H1 (cell line): ENCODE results near the gene NDUFAF8.

Experiments used
- HDAC6 ChIP-seq: IDR thresholded peaks from one replicate; pipeline ENCODE4 v1.7.1; 2012; ENCODE audit warnings: low read depth, mild to moderate bottlenecking, inconsistent platforms, low read length, moderate library complexity
- NRF1 ChIP-seq: IDR thresholded peaks from 2 replicates; pipeline ENCODE4 v1.6.1; 2011; ENCODE audit warnings: mild to moderate bottlenecking, low read depth, low read length, improper control_type of control experiment
- RFX5 ChIP-seq: IDR thresholded peaks from 2 replicates; pipeline ENCODE4 v1.6.1; 2011; ENCODE audit warnings: low read depth, low read length, improper control_type of control experiment, borderline replicate concordance
- SP2 ChIP-seq: IDR thresholded peaks from 2 replicates; pipeline ENCODE4 v1.6.1; 2012; ENCODE audit warnings: mild to moderate bottlenecking, low read length, inconsistent platforms
- TAF1 ChIP-seq: IDR thresholded peaks from 2 replicates; pipeline ENCODE4 v1.6.1; 2011; ENCODE audit warnings: mild to moderate bottlenecking, low read depth, low read length
- ZNF274 ChIP-seq: IDR thresholded peaks from 2 replicates; pipeline ENCODE4 v1.7.0; 2012; ENCODE audit warnings: low read length, borderline replicate concordance; ENCODE audit errors: extremely low read depth
- TF ChIP-seq, protein P1 (sequence below): IDR thresholded peaks from 2 replicates; pipeline ENCODE4 v1.6.1; 2012; ENCODE audit warnings: low read length, inconsistent platforms
- TF ChIP-seq, protein P2 (sequence below), 3 experiments: IDR thresholded peaks; 1 replicate in 2 of 3; 2 replicates in 1 of 3; pipeline versions ENCODE4 v1.5.1 to v1.6.1; 2011; ENCODE audit warnings: low read length in 3 of 3, mild to moderate bottlenecking in 3 of 3, inconsistent platforms in 2 of 3, low read depth in 1 of 3, moderate library complexity in 1 of 3; ENCODE audit not compliant: insufficient read depth in 1 of 3; ENCODE audit errors: control extremely low read depth in 1 of 3
- TF ChIP-seq, protein P3 (sequence below): IDR thresholded peaks from 2 replicates; pipeline ENCODE4 v1.6.1; 2012; ENCODE audit warnings: inconsistent platforms

DNA sequence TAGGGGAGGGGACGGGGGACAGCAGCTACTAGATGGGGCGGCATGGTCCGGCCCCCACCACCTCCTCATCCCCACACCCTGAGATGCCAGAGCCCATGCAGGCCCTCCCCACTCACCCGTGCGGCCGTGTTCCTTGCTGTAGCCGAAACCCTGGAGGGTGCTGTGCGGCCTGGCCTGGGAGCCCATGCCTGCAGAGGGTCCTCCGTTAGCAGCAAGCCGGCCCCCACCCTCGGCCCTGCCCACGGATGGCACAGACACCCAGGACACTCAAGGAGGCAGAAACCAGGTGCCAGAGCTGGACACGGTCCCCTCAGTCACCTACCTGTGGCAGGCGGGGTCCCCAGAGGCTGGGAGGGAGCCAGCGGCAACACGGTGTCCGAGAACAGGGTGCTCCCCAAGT lies 5.8 kb upstream of the NDUFAF8 start:
- TF ChIP-seq ZNF274 (no peak), HDAC6 (no peak), RFX5 (no peak), NRF1 (no peak), TAF1 (no peak), SP2 (no peak)
- TF ChIP-seq, protein P1, sequence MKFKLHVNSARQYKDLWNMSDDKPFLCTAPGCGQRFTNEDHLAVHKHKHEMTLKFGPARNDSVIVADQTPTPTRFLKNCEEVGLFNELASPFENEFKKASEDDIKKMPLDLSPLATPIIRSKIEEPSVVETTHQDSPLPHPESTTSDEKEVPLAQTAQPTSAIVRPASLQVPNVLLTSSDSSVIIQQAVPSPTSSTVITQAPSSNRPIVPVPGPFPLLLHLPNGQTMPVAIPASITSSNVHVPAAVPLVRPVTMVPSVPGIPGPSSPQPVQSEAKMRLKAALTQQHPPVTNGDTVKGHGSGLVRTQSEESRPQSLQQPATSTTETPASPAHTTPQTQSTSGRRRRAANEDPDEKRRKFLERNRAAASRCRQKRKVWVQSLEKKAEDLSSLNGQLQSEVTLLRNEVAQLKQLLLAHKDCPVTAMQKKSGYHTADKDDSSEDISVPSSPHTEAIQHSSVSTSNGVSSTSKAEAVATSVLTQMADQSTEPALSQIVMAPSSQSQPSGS: no peak
- TF ChIP-seq, protein P2, sequence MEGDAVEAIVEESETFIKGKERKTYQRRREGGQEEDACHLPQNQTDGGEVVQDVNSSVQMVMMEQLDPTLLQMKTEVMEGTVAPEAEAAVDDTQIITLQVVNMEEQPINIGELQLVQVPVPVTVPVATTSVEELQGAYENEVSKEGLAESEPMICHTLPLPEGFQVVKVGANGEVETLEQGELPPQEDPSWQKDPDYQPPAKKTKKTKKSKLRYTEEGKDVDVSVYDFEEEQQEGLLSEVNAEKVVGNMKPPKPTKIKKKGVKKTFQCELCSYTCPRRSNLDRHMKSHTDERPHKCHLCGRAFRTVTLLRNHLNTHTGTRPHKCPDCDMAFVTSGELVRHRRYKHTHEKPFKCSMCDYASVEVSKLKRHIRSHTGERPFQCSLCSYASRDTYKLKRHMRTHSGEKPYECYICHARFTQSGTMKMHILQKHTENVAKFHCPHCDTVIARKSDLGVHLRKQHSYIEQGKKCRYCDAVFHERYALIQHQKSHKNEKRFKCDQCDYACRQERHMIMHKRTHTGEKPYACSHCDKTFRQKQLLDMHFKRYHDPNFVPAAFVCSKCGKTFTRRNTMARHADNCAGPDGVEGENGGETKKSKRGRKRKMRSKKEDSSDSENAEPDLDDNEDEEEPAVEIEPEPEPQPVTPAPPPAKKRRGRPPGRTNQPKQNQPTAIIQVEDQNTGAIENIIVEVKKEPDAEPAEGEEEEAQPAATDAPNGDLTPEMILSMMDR (IDR thresholded peaks at IDR 0.05; ENCODE audit: control extremely low read depth in 1 of 3, insufficient read depth in 1 of 3, low read depth in 1 of 3, low read length in 3 of 3): no peak
- TF ChIP-seq, protein P3, sequence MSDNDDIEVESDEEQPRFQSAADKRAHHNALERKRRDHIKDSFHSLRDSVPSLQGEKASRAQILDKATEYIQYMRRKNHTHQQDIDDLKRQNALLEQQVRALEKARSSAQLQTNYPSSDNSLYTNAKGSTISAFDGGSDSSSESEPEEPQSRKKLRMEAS: no peak
